Measurements from ENCODE around the gene NCF4. TPM values are rescaled to one million over a fixed set of nuclear protein-coding genes. Genes with fewer than 3 reads are reported as not detected.

NCF4 gene
- total RNA-seq, 1 donor from 2014 or later: 120 TPM

- TF ChIP-seq, protein P1, sequence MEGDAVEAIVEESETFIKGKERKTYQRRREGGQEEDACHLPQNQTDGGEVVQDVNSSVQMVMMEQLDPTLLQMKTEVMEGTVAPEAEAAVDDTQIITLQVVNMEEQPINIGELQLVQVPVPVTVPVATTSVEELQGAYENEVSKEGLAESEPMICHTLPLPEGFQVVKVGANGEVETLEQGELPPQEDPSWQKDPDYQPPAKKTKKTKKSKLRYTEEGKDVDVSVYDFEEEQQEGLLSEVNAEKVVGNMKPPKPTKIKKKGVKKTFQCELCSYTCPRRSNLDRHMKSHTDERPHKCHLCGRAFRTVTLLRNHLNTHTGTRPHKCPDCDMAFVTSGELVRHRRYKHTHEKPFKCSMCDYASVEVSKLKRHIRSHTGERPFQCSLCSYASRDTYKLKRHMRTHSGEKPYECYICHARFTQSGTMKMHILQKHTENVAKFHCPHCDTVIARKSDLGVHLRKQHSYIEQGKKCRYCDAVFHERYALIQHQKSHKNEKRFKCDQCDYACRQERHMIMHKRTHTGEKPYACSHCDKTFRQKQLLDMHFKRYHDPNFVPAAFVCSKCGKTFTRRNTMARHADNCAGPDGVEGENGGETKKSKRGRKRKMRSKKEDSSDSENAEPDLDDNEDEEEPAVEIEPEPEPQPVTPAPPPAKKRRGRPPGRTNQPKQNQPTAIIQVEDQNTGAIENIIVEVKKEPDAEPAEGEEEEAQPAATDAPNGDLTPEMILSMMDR (IDR thresholded peaks at IDR 0.05): no peak
- no peak for ATAC-seq (ENCODE audit: low read depth)
- Mint-ChIP-seq H3K4me3 (no peak overlapping the region), H3K27ac (no peak overlapping the region), H3K27me3 (peaks cover 6% of the 10 kb centered on the region), H3K36me3 (ENCODE audit: low read depth) (no peaks in the 10 kb centered on the region), H3K4me1 (peaks cover 11% of the 10 kb centered on the region), H3K9me3 (no peaks in the 10 kb centered on the region)
- DNase-seq: no peak
- intact Hi-C loops (cut with micrococcal nuclease): no loop called here
- ChIA-PET POLR2A (interaction anchor here (0.7 to 0.9 kb wide), 2 partner anchors 15 to 34 kb away, joined by 3 to 6 read pairs; no protein-coding TSS in a partner anchor), CTCF (no interaction called here)
These were observed 43.6 kb downstream of the NCF4 start for GRCh38 chr22:36904260-36904880.

GRCh38 chr22:36907253-36908195 lies 46.7 kb downstream of the NCF4 start:
- H3K9me3 Mint-ChIP-seq: no peaks in the 10 kb centered on the region
- H3K36me3 Mint-ChIP-seq (ENCODE audit: low read depth): no peaks in the 10 kb centered on the region
- H3K27ac Mint-ChIP-seq: no peak overlapping the region
- H3K27me3 Mint-ChIP-seq: peaks cover 5% of the 10 kb centered on the region
- H3K4me1 Mint-ChIP-seq: no peaks in the 10 kb centered on the region
- ATAC-seq (ENCODE audit: low read depth): no peak
- no peak for DNase-seq
- ChIA-PET CTCF (no interaction called here), POLR2A (interaction anchor here (0.7 to 0.9 kb wide), 2 partner anchors 30 to 51 kb away, joined by 4 to 5 read pairs; no protein-coding TSS in a partner anchor)
- intact Hi-C loops (cut with micrococcal nuclease): no loop called here
- TF ChIP-seq, protein P1 (IDR thresholded peaks at IDR 0.05): no peak
- no peak overlapping the region for H3K4me3 Mint-ChIP-seq

DNA sequence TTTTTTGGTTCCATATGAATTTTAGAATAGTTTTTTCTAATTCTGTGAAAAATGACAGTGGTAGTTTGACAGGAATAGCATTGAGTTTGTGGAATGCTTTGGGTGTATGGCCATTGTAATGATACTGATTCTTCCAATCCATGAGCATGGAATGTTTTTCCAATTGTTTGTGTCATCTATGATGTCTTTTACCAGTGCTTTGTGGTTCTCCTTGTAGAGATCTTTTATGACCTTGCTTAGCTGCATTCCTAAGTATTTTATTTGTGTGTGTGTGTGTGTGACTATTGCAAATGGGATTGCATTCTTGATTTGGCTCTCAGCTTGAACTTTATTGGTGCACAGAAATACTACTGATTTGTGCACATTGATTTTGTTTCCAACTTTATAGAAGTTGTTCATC lies 49.7 kb downstream of the NCF4 start:
- CTCF ChIA-PET: no interaction called here
- peaks cover 15% of the 10 kb centered on the region for H3K36me3 Mint-ChIP-seq (ENCODE audit: low read depth)
- H3K4me3 Mint-ChIP-seq: no peak overlapping the region
- peaks cover 4% of the 10 kb centered on the region for H3K27me3 Mint-ChIP-seq
- POLR2A ChIA-PET: no interaction called here
- no peaks in the 10 kb centered on the region for H3K9me3 Mint-ChIP-seq
- no peak for DNase-seq
- TF ChIP-seq, protein P1 (IDR thresholded peaks at IDR 0.05): no peak
- intact Hi-C loops (cut with micrococcal nuclease): loop anchor here (5.0 kb wide), 1 partner anchor 128 kb away; no protein-coding TSS in a partner anchor
- no peak overlapping the region for H3K27ac Mint-ChIP-seq
- H3K4me1 Mint-ChIP-seq: peaks cover 24% of the 10 kb centered on the region
- ATAC-seq (ENCODE audit: low read depth): no peak

DNA sequence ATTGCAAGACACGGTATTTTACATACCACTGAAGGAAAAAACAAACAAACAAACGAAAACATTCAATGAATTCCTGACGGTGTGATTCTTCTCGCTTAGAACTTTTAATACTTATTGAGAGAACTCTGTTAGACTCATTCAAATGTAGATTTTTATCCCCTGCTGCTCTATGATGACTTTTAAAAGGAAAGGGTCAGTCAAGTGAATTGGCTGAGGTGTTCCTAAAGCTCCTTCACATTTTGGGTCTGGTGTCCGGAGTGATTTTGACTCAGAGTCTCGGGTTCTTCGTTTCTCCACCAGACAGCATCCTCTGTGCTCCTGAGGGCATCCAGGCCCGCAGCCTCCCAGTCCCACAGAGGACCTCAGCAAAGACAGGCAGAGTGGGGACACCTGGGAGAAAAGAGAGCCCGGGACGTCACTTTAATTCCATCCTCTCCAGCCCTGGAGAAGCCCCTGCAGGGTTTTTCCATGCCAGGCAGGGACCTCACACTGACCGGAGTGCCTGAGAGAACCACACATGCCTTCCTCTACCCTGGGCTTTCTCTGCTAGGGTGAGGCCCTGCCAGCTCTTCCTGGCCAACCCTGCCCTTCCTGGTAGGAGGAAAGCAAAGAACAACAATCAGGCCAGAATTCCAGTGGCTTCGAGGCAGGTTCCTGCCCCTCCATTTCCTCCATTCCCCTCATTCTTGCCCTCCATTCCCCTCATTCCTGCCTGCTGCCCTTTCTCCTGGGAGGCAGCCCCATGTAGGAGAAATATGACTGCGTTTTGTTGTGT lies 51.3 kb downstream of the NCF4 start:
- H3K27ac Mint-ChIP-seq: no peak overlapping the region
- ATAC-seq (ENCODE audit: low read depth): no peak
- H3K4me3 Mint-ChIP-seq: no peak overlapping the region
- POLR2A ChIA-PET: no interaction called here
- TF ChIP-seq, protein P1 (IDR thresholded peaks at IDR 0.05): no peak
- H3K9me3 Mint-ChIP-seq: no peaks in the 10 kb centered on the region
- H3K36me3 Mint-ChIP-seq (ENCODE audit: low read depth): peaks cover 22% of the 10 kb centered on the region
- CTCF ChIA-PET: interaction anchor here (2.9 kb wide), 1 partner anchor 56 kb away, joined by 30 read pairs; no protein-coding TSS in a partner anchor
- no peak for DNase-seq
- peaks cover 4% of the 10 kb centered on the region for H3K27me3 Mint-ChIP-seq
- peaks cover 39% of the 10 kb centered on the region for H3K4me1 Mint-ChIP-seq
- intact Hi-C loops (cut with micrococcal nuclease): loop anchor here (5.0 kb wide), 1 partner anchor 130 kb away; no protein-coding TSS in a partner anchor
